ENCODE measurements around the gene EVA1C. TPM values are rescaled to one million over a fixed set of nuclear protein-coding genes. Genes with fewer than 3 reads are reported as not detected.

The EVA1C gene
- total and polyA plus RNA-seq, 10 of the 15 experiments (the other 5 are each of a cell fraction or from before 2014, with no cell fraction given), result 0.13 to 0.56 (median 0.34) TPM; not detected in 7

DNA sequence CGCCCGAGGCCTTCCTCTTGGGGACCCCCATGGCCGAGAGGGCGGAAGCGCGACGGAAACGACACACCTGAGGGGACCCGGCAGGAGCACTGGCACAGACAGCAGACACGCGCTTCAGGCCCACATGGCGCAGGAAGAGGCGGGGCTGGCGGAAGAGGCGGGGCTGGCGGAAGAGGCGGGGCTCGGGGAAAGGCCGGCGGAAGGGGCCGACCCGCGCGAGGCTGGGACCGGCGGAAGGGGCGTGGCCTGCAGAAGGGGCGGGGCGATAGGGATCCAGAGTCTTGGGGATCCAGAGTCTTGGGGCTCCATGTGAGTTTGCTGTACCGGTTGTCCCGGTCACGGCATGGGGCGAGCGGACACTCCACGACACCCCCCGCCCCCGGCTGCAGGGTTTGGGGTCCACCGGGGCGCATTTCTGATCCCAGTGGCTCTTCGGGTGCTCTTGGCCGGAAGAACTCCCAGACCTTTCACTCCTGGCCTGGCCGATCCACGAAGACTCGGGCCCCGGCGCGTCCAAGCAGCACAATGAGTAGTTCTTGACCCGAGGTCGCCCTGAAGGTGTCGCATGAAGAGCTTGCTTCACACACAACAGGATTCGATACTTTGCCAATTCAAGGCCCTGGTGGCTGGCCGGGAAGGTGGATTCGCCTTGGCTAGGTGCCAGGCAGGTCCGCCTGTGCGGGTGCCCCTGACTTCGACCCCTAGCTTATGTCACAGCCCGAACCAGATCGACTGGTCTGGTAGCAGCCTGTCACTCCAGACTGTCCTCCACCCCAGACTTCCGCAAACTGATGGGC is 19.4 kb upstream of the EVA1C start, which contains the start of gene URB1 (continued):
- TF ChIP-seq, protein P1, sequence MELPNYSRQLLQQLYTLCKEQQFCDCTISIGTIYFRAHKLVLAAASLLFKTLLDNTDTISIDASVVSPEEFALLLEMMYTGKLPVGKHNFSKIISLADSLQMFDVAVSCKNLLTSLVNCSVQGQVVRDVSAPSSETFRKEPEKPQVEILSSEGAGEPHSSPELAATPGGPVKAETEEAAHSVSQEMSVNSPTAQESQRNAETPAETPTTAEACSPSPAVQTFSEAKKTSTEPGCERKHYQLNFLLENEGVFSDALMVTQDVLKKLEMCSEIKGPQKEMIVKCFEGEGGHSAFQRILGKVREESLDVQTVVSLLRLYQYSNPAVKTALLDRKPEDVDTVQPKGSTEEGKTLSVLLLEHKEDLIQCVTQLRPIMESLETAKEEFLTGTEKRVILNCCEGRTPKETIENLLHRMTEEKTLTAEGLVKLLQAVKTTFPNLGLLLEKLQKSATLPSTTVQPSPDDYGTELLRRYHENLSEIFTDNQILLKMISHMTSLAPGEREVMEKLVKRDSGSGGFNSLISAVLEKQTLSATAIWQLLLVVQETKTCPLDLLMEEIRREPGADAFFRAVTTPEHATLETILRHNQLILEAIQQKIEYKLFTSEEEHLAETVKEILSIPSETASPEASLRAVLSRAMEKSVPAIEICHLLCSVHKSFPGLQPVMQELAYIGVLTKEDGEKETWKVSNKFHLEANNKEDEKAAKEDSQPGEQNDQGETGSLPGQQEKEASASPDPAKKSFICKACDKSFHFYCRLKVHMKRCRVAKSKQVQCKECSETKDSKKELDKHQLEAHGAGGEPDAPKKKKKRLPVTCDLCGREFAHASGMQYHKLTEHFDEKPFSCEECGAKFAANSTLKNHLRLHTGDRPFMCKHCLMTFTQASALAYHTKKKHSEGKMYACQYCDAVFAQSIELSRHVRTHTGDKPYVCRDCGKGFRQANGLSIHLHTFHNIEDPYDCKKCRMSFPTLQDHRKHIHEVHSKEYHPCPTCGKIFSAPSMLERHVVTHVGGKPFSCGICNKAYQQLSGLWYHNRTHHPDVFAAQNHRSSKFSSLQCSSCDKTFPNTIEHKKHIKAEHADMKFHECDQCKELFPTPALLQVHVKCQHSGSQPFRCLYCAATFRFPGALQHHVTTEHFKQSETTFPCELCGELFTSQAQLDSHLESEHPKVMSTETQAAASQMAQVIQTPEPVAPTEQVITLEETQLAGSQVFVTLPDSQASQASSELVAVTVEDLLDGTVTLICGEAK (IDR thresholded peaks at IDR 0.05; ENCODE audit: borderline replicate concordance), result peak; percentile 88
- TF ChIP-seq RAD21 (IDR thresholded peaks at IDR 0.05; ENCODE audit: insufficient read depth, low read depth, low read length) (no peak), CHD4 (IDR thresholded peaks at IDR 0.05) (no peak), MXI1 (IDR thresholded peaks at IDR 0.05; ENCODE audit: low read depth, low read length) (peak; percentile 99), RB1 (IDR thresholded peaks at IDR 0.05; ENCODE audit: borderline replicate concordance) (0 out of 2 replicates have a peak, but pooled peaks have one; percentile 20), HDAC6 (IDR thresholded peaks at IDR 0.05; ENCODE audit: unreplicated experiment) (no peak), ZNF622 (IDR thresholded peaks at IDR 0.05) (no peak), NR2C2 (IDR thresholded peaks at IDR 0.05; ENCODE audit: borderline replicate concordance, control insufficient read depth, insufficient read length, low read depth) (no peak)
- TF ChIP-seq, protein P2, sequence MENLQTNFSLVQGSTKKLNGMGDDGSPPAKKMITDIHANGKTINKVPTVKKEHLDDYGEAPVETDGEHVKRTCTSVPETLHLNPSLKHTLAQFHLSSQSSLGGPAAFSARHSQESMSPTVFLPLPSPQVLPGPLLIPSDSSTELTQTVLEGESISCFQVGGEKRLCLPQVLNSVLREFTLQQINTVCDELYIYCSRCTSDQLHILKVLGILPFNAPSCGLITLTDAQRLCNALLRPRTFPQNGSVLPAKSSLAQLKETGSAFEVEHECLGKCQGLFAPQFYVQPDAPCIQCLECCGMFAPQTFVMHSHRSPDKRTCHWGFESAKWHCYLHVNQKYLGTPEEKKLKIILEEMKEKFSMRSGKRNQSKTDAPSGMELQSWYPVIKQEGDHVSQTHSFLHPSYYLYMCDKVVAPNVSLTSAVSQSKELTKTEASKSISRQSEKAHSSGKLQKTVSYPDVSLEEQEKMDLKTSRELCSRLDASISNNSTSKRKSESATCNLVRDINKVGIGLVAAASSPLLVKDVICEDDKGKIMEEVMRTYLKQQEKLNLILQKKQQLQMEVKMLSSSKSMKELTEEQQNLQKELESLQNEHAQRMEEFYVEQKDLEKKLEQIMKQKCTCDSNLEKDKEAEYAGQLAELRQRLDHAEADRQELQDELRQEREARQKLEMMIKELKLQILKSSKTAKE (IDR thresholded peaks at IDR 0.05; ENCODE audit: low read depth, poor library complexity, severe bottlenecking), result no peak
- TF ChIP-seq, protein P3, sequence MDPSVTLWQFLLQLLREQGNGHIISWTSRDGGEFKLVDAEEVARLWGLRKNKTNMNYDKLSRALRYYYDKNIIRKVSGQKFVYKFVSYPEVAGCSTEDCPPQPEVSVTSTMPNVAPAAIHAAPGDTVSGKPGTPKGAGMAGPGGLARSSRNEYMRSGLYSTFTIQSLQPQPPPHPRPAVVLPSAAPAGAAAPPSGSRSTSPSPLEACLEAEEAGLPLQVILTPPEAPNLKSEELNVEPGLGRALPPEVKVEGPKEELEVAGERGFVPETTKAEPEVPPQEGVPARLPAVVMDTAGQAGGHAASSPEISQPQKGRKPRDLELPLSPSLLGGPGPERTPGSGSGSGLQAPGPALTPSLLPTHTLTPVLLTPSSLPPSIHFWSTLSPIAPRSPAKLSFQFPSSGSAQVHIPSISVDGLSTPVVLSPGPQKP (IDR thresholded peaks at IDR 0.05; ENCODE audit: low read depth, low read length), result no peak; the same call in 1 of the 2 replicates
- TF ChIP-seq, protein P4, sequence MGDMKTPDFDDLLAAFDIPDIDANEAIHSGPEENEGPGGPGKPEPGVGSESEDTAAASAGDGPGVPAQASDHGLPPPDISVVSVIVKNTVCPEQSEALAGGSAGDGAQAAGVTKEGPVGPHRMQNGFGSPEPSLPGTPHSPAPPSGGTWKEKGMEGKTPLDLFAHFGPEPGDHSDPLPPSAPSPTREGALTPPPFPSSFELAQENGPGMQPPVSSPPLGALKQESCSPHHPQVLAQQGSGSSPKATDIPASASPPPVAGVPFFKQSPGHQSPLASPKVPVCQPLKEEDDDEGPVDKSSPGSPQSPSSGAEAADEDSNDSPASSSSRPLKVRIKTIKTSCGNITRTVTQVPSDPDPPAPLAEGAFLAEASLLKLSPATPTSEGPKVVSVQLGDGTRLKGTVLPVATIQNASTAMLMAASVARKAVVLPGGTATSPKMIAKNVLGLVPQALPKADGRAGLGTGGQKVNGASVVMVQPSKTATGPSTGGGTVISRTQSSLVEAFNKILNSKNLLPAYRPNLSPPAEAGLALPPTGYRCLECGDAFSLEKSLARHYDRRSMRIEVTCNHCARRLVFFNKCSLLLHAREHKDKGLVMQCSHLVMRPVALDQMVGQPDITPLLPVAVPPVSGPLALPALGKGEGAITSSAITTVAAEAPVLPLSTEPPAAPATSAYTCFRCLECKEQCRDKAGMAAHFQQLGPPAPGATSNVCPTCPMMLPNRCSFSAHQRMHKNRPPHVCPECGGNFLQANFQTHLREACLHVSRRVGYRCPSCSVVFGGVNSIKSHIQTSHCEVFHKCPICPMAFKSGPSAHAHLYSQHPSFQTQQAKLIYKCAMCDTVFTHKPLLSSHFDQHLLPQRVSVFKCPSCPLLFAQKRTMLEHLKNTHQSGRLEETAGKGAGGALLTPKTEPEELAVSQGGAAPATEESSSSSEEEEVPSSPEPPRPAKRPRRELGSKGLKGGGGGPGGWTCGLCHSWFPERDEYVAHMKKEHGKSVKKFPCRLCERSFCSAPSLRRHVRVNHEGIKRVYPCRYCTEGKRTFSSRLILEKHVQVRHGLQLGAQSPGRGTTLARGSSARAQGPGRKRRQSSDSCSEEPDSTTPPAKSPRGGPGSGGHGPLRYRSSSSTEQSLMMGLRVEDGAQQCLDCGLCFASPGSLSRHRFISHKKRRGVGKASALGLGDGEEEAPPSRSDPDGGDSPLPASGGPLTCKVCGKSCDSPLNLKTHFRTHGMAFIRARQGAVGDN (IDR thresholded peaks at IDR 0.05), result no peak
